Neural cell (in vitro differentiated cells): ENCODE results near the gene DNASE1L2. TPM values are rescaled to one million over a fixed set of nuclear protein-coding genes. Genes with fewer than 3 reads are reported as not detected.

Experiments
- H2AFZ ChIP-seq: fragments of 200-600, 300-800 bp; sonication (generic), shearing (Covaris generic); 2 replicates; pipeline ENCODE4 v1.6.0; 2014; ENCODE audit warnings: low read depth, mild to moderate bottlenecking, antibody characterized with exemption, low read length, moderate library complexity
- H3F3A ChIP-seq: fragments of 200-600 bp; shearing (Covaris generic); 2 replicates; pipeline ENCODE4 v1.6.1; 2016; ENCODE audit warnings: mild to moderate bottlenecking, moderate library complexity, mixed read lengths, antibody characterized with exemption, low read length; ENCODE audit not compliant: insufficient read depth, poor library complexity, severe bottlenecking
- H3K27ac ChIP-seq: fragments of 200-600, 300-800 bp; sonication (generic), shearing (Covaris generic); 2 replicates; pipeline ENCODE4 v1.5.1; 2014; ENCODE audit warnings: mild to moderate bottlenecking, low read length, moderate library complexity
- H3K27me3 ChIP-seq: fragments of 300-800, 200-600 bp; sonication (generic), shearing (Covaris generic); 2 replicates; pipeline ENCODE4 v1.6.0; 2014; ENCODE audit warnings: mild to moderate bottlenecking, low read depth, low read length, moderate library complexity; ENCODE audit not compliant: insufficient read depth
- H3K36me3 ChIP-seq: fragments of 300-800, 200-600 bp; sonication (generic), shearing (Covaris generic); 2 replicates; pipeline ENCODE4 v1.5.1; 2014; ENCODE audit warnings: mild to moderate bottlenecking, antibody characterized with exemption, low read length, moderate library complexity; ENCODE audit not compliant: insufficient read depth
- H3K4me2 ChIP-seq: fragments of 300-800, 200-600 bp; sonication (generic), shearing (Covaris generic); 2 replicates; pipeline ENCODE4 v1.6.0; 2014; ENCODE audit warnings: mild to moderate bottlenecking, low read length
- H3K4me3 ChIP-seq: fragments of 300-800, 200-600 bp; sonication (generic), shearing (Covaris generic); 2 replicates; pipeline ENCODE4 v1.5.1; 2014; ENCODE audit warnings: mild to moderate bottlenecking, low read length, moderate library complexity
- H3K79me2 ChIP-seq: fragments of 200-600 bp; shearing (Covaris generic); replicated peaks from 2 replicates; pipeline ENCODE4 v1.6.0; 2014; ENCODE audit warnings: mild to moderate bottlenecking, low read length, moderate library complexity; ENCODE audit not compliant: insufficient read depth
- H3K9ac ChIP-seq: fragments of 300-800, 200-600 bp; sonication (generic), shearing (Covaris generic); 2 replicates; pipeline ENCODE4 v1.6.1; 2016; ENCODE audit warnings: mild to moderate bottlenecking, low read length, mixed read lengths
- H3K9me2 ChIP-seq: fragments of 200-600 bp; shearing (Covaris generic); 2 replicates; pipeline ENCODE4 v1.6.1; 2016; ENCODE audit warnings: mild to moderate bottlenecking, low read length, mixed read lengths; ENCODE audit not compliant: insufficient read depth
- H3K9me3 ChIP-seq: fragments of 200-600, 300-800 bp; sonication (generic), shearing (Covaris generic); 2 replicates; pipeline ENCODE4 v1.6.1; 2016; ENCODE audit warnings: mild to moderate bottlenecking, mixed run types, low read length, moderate library complexity, mixed read lengths
- H4K20me1 ChIP-seq: fragments of 200-600 bp; shearing (Covaris generic); 2 replicates; pipeline ENCODE4 v1.6.1; 2016; ENCODE audit warnings: mild to moderate bottlenecking, mixed run types; ENCODE audit not compliant: insufficient read depth
- CTCF ChIP-seq: fragments of 450-650 bp; IDR thresholded peaks from 2 replicates; pipeline ENCODE4 v1.5.1; 2014; ENCODE audit warnings: antibody characterized with exemption, mild to moderate bottlenecking, moderate library complexity; ENCODE audit not compliant: poor library complexity, severe bottlenecking
- EP300 ChIP-seq: fragments of 450-650 bp; conservative IDR thresholded peaks from 2 replicates; pipeline ENCODE4 v1.6.1; 2014; ENCODE audit warnings: antibody characterized with exemption, mild to moderate bottlenecking, moderate library complexity; ENCODE audit not compliant: poor library complexity, severe bottlenecking
- EZH2 ChIP-seq: fragments of 200-600, 300-800 bp; shearing (Covaris generic), sonication (generic); IDR thresholded peaks from 2 replicates; pipeline ENCODE4 v1.6.1; 2014; ENCODE audit warnings: antibody characterized with exemption, low read length, borderline replicate concordance, mild to moderate bottlenecking; ENCODE audit not compliant: insufficient read depth, poor library complexity, severe bottlenecking
- MXI1 ChIP-seq: fragments of 450-650 bp; conservative IDR thresholded peaks from 2 replicates; pipeline ENCODE4 v1.6.1; 2014; ENCODE audit warnings: antibody characterized with exemption, mild to moderate bottlenecking; ENCODE audit not compliant: poor library complexity, severe bottlenecking
- POLR2AphosphoS5 ChIP-seq: IDR thresholded peaks from 2 replicates; pipeline ENCODE4 v1.6.1; 2012
- RAD21 ChIP-seq: fragments of 450-650 bp; conservative IDR thresholded peaks from 2 replicates; pipeline ENCODE4 v1.6.1; 2014; ENCODE audit warnings: antibody characterized with exemption, mild to moderate bottlenecking, moderate library complexity
- REST ChIP-seq: IDR thresholded peaks from 2 replicates; pipeline ENCODE4 v1.6.1; 2012; ENCODE audit warnings: borderline replicate concordance
- SMC3 ChIP-seq: fragments of 450-650 bp; conservative IDR thresholded peaks from 2 replicates; pipeline ENCODE4 v1.6.1; 2014; ENCODE audit warnings: antibody characterized with exemption, mild to moderate bottlenecking, moderate library complexity; ENCODE audit not compliant: poor library complexity
- TAF1 ChIP-seq: IDR thresholded peaks from 2 replicates; pipeline ENCODE4 v1.6.1; 2012; ENCODE audit warnings: low read depth
- polyA plus RNA-seq: library from polyadenylated mRNA; depleted of rRNA; stranded (reverse); fragments of >200 nt; gene quantifications from 2 replicates; pipeline ENCODE4 v1.2.3, GENCODE V29; 2014

Gene DNASE1L2
- polyA plus RNA-seq, 1 donor from 2014 or later: 10.2 TPM

GRCh38 chr16:2286550-2286949, 50.3 kb downstream of the DNASE1L2 start:
- Histone ChIP-seq H3K36me3 (no peaks in the 10 kb centered on the region), H3K9ac (no peak overlapping the region), H3K27me3 (no peaks in the 10 kb centered on the region), H2AFZ (no peak overlapping the region), H3K27ac (no peak overlapping the region), H3K4me2 (no peak overlapping the region), H3K9me3 (no peaks in the 10 kb centered on the region), H4K20me1 (no peaks in the 10 kb centered on the region), H3K9me2 (no peaks in the 10 kb centered on the region), H3K4me3 (no peak overlapping the region), H3K79me2 (no peaks in the 10 kb centered on the region), H3F3A (no peaks in the 10 kb centered on the region)
- TF ChIP-seq CTCF (no peak), RAD21 (no peak), SMC3 (no peak), POLR2AphosphoS5 (no peak), EZH2 (no peak), EP300 (no peak), REST (no peak), MXI1 (no peak), TAF1 (no peak)

DNA sequence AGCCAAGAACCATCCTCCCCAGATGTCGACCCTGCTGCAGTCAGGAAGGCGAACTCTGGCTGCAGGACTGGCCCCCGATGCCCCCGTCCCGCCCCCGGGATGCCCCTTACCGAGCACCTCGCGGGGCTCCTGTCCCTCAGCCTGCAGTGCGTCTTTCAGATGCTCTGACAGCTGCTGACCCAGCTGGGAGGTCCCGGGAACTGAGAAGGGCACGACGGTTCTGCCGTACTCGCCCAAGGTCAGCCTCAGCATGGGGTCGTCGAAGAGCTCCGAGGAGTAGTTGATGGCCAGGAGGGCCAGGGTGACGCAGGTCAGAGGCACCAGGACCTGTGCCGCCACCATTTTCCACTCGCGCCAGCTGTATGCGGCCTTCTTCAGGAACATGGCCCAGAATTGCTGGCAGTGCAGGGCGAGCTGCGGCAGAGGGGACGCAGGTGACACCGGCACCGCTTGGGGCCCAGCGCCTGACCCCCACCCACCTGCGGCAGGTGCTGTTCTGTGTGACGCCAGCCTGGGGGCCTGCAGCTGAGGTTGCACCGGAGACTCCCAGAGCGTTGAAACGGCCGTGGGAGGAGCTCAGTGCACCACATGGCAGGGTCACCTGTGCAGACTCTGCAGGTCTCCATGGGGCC, 51.8 kb downstream of the DNASE1L2 start:
- TF ChIP-seq REST (no peak), TAF1 (no peak), MXI1 (no peak), RAD21 (no peak), EZH2 (no peak), EP300 (no peak), POLR2AphosphoS5 (no peak), CTCF (no peak), SMC3 (no peak)
- Histone ChIP-seq H3K4me2 (no peak overlapping the region), H3K27me3 (no peaks in the 10 kb centered on the region), H3K9me2 (no peaks in the 10 kb centered on the region), H3K36me3 (no peaks in the 10 kb centered on the region), H3K79me2 (no peaks in the 10 kb centered on the region), H3K9ac (no peak overlapping the region), H3K27ac (no peak overlapping the region), H3K4me3 (no peak overlapping the region), H2AFZ (no peak overlapping the region), H4K20me1 (no peaks in the 10 kb centered on the region), H3F3A (no peaks in the 10 kb centered on the region), H3K9me3 (no peaks in the 10 kb centered on the region)
